Fibroblast of lung (primary cell): ENCODE results near the gene PCDHA2.

Experiments
- CTCF ChIP-seq, 2 donors: IDR thresholded peaks in 1 of 2; conservative IDR thresholded peaks in 1 of 2; 1 replicate in 1 of 2; 2 replicates in 1 of 2; pipeline ENCODE4 v1.5.1; 2011 to 2012; ENCODE audit warnings: low read length in 2 of 2, control low read depth in 1 of 2, inconsistent platforms in 1 of 2, low read depth in 1 of 2, mild to moderate bottlenecking in 1 of 2
- EZH2 ChIP-seq: IDR thresholded peaks from 2 replicates; pipeline ENCODE4 v1.5.1; 2012; ENCODE audit warnings: low read length, control low read depth, mild to moderate bottlenecking; ENCODE audit errors: missing control alignments

GRCh38 chr5:140800816-140801493 is 6.3 kb downstream of the PCDHA2 start, which contains the start of gene PCDHA3:
- TF ChIP-seq EZH2, result no peak
- TF ChIP-seq CTCF (conservative IDR thresholded peaks at IDR 0.05 in 1 of 2, IDR thresholded peaks at IDR 0.05 in 1 of 2; ENCODE audit: low read depth in 1 of 2, low read length in 2 of 2), result peak in 1 of 2 donors; percentile 26
